ENCODE data around the gene PPEF2.

Gene PPEF2

DNA sequence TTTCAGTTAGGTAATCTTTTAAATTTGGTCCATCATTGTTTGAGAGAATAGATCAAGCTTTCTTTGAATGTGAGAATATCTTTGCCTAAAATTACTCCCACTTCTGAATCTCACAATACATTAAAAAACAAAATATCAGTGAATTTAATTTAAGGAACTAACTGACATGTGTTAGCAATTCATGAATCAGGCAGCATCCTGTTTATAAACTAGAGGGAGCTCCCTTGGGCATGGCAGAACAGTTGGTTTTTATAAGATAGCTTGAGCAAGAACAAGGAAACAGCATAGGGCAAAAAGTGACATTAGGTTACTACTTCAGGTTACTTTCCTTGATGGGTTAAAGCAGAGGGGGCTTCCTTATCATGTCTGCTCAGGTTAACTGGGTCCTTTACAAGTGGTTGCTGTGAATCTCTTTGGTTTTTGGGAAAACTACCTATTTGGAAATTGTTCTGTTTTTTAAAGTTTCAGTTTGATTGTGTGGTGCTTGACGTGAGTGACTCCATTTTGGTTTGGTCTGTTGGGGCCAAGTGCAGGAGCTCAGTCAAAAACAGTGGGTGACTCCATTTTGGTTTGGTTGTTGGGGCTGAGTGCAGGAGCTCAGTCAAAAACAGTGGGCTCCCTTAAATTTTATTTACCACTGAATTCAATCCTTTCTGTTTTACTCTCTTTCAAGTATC is 68.0 kb downstream of the PPEF2 start:
- no peak for DNase-seq (ENCODE audit: extremely low read depth in 1 of 2, low read depth in 1 of 2)

GRCh38 chr4:75831856-75832405 is 70.3 kb downstream of the PPEF2 start:
- no peak for DNase-seq (ENCODE audit: extremely low read depth in 1 of 2, low read depth in 1 of 2)

DNA sequence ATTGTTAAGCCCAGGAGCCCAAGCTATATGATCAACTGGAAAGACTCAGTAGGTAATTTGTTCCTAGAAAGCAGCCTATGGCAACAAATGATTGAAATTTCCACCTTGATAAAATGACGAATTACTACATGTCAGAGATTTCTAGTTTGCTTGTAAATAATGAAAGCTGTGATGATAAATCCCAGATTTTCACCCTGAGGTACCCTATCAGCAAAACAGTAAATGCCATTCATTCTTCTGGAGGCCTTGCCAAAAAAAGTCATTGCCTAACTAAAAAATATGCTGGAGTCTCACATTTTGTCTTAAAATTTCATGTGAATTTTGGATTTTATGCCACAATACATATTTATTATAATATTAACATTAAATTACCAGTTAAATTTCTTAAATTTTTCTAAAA is 71.3 kb downstream of the PPEF2 start:
- DNase-seq (ENCODE audit: extremely low read depth in 1 of 2, low read depth in 1 of 2) = no peak

DNA sequence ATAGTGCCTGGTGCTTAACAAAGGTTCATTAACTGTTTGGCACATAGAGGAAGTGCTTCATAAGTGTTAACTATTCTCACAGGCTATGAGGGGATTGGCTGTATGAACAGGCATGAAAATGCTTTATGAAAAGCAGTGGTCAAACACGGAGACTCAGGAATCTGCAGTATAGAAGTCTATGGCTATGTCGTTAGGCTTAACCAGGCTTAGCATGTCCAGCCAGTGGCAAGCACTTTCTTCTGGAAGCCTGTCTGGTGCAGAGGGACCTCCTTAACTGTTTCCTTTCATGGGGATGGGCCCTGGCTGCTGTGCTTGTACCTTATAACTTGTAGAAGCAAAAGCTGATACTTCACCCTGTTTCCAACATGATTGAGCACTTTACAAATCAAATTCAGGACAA is 78.4 kb downstream of the PPEF2 start:
- no peak for DNase-seq (ENCODE audit: extremely low read depth in 1 of 2, low read depth in 1 of 2)

GRCh38 chr4:75822416-75822815 is 79.8 kb downstream of the PPEF2 start:
- DNase-seq (ENCODE audit: extremely low read depth in 1 of 2, low read depth in 1 of 2) = no peak

DNA sequence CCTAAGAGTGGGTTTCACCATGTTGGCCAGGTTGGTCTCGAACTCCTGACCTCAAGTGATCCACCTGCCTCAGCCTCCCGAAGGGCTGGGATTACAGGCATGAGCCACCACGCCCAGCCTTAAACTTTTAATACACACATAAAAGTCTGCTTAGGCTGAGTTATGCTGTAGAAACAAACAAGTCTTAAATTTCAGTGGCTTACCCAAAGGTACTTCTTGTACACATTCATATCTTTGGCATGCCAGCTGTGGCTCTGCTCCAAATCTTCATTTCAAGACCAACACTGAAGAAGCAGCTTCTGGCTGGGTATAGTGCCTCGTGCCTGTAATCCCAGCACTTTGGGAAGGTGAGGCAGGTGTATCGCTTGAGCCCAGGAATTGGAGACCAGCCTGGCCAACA is 80.3 kb downstream of the PPEF2 start:
- DNase-seq (ENCODE audit: extremely low read depth in 1 of 2, low read depth in 1 of 2) = no peak

DNA sequence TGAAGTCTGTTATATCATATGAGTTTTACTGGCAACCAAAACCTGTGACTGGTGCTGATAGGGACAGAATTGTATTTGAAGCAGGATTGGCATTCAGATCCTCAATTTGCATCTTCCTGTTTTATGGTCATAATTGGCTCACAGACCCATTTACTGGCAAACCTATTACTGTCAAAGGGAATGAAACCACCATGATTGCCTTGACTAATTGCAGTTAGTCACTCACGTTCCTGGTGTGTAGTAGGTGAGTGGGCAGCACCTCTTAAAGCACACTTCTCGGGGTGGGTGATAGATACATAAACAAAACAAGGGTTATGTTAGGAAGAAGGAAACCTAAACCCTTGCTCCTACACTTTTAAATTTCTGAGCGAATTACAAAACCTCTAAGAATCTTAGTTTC is 81.0 kb downstream of the PPEF2 start:
- no peak for DNase-seq (ENCODE audit: extremely low read depth in 1 of 2, low read depth in 1 of 2)

DNA sequence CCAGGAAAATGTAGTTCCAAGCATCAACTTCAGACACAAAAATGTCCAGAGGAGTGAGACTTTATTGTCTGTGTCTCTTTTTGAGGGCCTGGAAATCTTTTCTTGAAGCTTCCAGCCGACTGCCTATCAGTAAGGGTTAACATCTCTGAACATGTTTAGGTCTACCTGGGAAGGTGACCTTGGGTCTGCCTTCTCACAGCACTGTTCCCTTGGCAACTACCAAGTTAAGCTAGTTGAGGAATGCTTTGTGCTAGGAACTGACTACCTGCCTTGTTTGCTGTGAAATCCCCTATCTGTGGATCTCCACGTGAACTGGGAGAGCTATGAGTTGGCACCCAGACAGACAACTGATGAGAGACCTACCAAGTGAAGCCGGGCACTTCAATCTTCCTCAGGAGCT is 81.6 kb downstream of the PPEF2 start:
- no peak for DNase-seq (ENCODE audit: extremely low read depth in 1 of 2, low read depth in 1 of 2)

DNA sequence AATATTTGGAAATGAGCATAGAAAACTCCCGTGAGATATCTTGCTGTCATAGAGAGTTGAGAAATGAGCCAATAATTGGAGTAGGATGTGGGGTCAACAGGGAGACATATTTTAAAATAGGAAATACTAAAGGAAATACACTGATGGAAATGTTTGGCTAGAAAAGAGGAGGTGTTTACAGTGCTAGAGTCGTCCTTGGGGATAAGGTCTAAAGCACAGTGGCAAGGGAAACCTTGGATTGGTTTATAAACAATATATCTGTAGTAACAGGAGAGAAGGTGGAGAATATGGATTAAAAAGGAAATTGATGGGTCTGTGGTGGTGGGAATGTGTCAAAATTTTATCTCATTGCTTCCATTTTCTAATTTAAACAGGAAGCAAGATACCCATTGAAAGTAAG is 82.1 kb downstream of the PPEF2 start:
- DNase-seq (ENCODE audit: extremely low read depth in 1 of 2, low read depth in 1 of 2) = no peak

DNA sequence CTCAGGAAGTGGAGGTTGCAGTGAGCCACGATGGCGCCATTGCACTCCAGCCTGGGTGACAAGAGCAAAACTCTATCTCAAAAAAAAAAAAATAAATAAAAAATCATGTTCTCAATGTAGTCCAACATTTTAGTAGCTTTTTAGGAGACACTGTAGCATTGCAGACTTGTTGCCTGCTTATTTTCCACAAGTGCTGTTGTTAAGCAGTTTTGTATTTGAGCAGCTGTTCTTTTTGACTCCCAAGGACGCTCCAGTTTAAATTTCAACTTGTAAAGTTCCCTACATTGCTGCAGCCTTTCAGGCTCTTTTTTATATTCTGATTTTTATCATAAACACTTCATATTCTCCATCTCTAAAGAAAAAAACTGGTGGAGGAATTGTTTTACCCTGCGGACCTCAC is 83.1 kb downstream of the PPEF2 start:
- DNase-seq (ENCODE audit: extremely low read depth in 1 of 2, low read depth in 1 of 2) = no peak

DNA sequence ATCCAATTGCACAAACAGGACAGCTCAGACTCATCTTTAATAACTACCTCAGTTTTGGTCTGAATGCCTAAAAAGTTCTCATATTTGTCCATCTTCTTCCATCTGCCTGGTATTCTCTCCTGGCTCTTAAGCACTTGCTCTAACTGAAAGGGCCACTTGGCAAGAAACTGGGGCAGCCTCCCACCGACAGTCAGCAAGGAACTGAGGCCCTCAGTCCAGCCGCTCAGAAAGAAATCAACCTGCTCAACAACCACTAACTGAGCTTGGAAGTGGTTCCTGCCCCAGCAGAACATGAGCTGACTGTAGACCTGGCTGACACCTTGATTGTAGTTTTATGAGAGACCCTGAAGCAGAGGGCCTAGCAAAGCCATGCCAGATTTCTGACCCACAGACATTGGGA is 84.4 kb downstream of the PPEF2 start:
- DNase-seq (ENCODE audit: extremely low read depth in 1 of 2, low read depth in 1 of 2) = no peak

All from activated CD8-positive, alpha-beta memory T cell treated with anti-CD3 and anti-CD28 coated beads for 1 hour (primary cell).